NOMO-1 (cell line): ENCODE data around the gene RND3.

ENCODE experiments used
- DNase-seq, 2 experiments: peaks; one replicate each; lab custom pipeline; 2025; ENCODE audit not compliant: unreplicated experiment in 2 of 2; lab: John Stamatoyannopoulos, UW

Gene RND3

DNA sequence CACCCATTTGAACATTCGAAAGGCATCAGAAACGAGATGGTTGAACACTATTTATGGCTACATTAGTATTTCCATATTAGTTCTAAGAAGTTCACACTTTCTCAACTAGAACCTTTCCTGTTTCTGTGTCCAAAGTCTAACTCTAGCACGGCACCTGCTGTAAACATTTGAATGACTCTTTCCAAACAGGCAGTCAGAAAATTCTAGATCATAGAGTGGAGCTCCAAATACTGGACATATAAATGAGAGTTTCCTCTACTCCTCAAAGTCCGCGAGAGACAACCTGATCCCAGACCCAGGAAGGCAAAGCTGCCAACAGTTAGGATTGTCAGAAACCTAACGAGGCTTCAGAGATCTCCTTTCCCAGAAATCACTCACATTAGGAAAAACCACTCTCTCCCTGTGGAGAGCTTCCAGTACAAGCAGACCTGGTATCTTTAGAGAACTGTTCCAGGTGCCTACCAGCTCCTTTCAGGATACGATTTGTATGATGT is 10.6 kb downstream of the RND3 start:
- DNase-seq = no peak

DNA sequence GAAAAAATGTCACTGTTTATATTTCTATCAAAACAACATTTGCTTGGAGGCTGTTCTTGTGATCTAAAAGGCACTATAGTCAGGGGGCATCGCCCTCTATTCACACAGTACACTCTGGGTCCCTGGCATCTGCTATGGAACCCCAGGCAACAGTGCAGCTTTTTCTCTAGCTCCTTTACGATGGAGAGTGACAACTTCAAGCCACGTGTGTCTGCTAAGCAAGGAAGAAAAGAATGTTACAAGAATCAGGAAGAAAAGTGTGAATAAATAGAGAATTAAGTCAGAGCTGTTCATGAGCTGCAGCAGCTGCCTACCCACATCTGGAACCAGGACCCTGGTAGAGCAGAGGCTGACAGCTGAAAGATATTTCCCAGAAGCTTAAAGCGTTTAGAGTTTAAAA is 11.2 kb downstream of the RND3 start:
- DNase-seq = no peak

DNA sequence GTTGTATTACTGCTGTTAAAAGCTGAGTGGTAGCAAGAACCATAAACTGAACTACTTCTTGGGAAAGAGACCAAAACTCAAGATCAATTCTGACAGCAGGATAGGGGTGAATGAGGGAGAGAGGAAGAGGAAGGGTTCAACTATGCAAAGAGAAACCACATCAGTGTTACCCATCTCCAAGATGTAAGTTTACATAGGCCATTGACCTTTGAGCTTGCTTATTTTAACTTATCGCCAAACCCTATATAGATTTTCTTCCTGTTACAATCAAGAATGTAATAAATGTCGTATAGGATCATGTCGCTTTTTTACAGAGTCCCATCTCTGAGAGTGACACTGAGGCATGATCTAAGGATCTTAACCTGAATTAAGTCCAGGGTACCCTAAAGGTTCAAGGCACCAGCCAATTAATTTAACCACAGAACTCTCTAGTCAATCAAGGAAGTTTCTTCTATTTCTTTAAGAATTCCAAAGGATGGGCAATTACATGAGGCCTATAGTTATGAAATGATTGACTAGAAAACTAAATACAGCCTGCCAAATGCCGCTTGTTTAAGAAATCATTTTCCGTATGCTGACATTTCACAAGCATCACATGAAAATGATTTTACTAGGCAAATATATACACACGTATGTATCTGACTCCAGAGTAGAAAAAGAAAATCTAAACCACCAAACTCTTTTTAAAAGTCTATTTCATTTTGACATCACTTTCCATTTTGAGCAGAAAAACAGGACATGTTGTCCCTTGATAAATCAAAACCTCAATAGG is 11.8 kb downstream of the RND3 start:
- no peak for DNase-seq

DNA sequence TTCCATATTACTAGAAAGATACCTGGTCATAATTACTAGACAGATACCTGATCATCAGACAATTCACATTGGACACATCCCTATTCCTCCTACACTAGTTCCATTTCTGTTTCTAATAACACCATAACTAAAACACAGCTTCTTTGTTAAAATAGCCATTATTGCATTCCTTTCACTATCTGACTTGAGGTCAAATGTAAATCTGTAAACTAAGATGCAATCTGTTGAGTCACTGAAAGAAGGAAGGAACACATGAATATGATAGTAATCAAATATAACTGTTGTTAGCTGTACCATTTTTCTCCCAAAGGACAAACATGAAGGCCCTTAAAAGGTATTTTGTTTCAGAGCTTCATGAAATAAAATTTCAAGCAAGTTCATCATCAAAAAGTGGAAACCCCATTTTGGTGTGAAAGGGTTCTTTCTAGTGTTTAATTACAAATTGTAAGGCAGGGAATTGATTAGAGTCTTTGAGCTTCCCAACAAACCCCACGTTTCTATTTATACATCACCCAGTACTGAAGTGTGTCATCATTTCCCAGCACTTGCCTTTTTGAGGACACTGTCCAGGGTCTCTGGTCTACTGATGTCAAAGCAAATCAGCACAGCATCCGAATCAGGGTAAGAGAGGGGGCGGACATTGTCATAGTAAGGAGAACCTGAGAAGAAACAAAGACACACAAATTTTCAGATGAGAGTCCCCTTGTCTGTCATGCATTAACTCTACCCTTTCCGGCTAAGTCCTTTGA is 13.0 kb downstream of the RND3 start:
- no peak for DNase-seq

DNA sequence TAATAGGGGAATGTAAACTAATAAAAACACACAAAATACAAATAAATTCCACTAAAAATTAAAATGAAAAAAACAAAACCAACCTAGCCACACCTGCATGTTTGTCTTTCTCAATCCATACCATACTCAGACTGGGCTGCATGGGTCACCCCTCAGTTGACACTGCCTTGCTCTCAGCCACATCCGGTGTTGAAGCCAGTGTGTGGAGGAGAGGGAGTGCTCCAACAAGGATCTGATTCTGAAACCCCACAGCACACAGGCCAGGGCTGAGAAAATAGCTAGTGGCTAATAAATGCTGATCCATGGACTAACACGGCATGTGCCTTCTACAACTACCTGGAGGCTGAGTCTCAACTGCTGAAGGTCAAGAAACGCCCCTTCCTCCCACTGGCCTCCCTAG is 13.7 kb downstream of the RND3 start:
- no peak for DNase-seq

DNA sequence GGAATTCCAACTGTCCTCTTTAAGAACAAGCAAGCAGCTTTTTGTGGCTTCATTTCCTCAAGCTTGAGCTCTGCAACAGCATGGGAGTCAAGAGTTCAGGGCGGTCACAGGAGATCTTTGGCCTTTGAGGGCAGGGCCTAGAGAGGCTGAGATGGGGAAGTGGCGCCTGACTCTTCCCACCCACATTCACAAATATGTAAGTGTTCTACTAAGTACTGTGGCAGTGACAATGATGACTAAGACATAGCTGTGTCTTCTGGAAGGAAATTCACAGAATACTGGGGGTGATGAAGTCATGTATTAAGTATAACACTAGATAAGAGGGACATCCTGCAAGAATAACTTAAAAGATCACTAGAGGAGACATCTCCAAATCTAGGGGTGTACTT is 15.0 kb downstream of the RND3 start:
- peak; percentile 3 to 28 for DNase-seq

DNA sequence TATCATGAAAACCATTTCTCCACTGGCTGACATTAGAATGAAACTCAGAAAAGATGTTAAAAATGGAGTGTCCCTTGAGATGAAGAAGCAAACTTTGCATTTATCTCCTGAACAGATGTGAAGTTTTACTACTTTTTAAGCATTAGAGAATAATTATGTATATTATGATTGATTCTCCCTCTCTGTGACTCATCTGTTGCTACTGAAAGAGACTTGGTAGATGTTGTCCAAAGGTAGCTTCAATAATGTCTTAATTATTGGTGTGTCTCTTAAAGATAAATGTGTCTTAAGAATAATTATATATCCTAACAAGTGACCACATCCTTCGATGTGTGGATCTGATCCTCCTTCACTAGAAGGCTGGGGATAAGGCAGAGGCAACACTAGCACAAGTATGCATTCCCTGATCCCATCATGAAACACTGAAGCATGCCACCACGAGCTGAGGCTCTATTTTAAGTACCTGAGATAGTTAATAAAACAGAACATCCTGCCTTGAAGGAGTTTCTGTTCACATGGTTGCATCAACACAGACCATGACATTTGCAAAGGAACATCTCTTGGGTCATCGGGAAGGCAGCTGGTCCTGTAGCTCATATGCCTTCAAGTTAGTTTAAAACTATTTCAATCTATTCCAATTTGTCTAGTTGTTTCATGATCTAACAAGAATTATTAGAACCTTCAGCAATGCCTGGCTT is 15.5 kb downstream of the RND3 start:
- DNase-seq = no peak

DNA sequence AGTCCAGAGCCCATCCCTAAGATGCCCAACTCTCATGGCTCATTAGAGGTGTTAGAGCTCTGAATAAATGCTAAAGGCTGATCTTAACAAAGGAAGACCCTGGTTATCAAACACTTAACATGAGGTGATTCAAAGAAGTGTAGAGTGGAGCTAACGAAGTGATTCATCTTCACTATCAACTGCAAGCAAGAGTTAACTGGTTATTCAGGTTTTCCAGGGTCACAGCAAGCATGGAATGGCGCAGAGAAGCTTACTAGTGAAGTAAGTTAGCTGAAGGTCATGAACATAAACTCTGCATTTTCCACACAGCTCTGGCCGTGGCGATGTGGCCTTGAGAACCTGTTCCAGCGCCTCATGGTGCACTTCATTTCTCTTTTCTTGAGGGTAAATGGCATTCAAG is 17.0 kb downstream of the RND3 start:
- DNase-seq = no peak

DNA sequence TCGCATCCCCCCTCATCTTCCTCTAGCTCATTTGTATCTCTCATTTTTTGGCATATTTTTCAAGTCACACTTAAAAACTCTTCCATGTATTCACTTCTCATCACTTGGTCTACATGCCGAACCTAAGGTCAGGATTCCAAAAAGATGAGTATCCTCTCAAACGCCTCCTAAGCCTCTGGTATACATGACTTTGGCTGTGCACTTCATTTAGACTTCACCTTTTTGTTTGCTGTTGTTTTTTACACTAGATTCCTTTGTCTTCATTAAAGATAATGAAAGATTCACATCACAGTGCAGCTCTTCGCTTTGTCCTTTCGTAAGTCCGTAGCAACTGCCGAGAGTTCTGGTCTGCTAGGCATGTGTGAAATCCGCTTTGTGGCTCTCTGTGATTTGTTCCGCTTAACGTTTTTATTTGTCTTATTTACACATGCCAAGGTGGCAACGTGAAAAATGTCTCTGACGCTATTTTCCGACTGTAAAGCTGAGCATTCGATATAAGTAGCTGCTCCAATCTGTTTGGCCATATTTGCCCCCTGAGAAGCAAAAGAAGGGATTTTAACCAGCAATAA is 17.7 kb downstream of the RND3 start:
- DNase-seq = no peak

DNA sequence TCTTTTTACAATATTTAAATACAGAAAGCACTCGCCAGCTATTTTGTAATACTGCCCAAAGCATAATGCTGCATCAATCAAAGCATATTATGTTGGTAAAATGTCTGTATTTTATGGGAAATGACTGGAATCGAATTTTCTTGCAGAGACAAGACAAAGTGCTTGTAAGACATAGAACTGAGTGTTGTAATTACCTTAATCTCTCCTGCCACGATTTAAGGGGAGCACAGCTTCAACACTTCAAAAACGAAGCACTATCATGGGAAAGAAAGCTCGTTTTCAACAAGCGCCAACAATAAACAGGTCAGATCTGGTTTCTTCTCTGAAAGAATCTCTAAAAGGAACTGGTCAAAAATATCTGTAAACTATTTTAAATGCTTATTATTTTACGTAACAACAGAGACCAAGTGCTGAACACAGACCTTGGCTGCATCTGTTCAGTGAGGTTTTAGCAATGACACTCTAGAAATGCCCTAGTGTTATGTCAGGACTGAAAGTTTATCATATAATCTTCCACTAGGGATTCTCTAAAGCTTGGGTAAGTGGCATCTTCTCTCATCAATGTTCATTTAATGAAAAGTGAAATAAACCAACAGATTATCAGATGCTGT is 19.0 kb downstream of the RND3 start:
- DNase-seq = no peak

DNA sequence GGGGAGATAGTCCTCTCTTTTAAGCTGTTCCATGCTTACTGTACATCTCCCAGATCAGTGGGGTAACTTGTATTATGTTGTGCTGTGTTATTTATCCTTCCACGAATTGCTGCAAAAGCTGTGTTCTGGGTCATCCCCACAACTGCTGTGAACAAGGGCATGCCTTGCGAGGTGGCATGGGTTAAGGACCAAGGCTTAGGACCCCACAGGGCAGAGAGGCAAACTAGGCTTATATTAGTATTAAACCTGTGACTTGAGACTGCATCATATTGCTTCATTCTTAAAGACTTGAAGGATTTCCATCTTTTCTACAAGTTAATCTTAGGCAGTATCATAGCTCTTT is 19.9 kb downstream of the RND3 start:
- no peak for DNase-seq

DNA sequence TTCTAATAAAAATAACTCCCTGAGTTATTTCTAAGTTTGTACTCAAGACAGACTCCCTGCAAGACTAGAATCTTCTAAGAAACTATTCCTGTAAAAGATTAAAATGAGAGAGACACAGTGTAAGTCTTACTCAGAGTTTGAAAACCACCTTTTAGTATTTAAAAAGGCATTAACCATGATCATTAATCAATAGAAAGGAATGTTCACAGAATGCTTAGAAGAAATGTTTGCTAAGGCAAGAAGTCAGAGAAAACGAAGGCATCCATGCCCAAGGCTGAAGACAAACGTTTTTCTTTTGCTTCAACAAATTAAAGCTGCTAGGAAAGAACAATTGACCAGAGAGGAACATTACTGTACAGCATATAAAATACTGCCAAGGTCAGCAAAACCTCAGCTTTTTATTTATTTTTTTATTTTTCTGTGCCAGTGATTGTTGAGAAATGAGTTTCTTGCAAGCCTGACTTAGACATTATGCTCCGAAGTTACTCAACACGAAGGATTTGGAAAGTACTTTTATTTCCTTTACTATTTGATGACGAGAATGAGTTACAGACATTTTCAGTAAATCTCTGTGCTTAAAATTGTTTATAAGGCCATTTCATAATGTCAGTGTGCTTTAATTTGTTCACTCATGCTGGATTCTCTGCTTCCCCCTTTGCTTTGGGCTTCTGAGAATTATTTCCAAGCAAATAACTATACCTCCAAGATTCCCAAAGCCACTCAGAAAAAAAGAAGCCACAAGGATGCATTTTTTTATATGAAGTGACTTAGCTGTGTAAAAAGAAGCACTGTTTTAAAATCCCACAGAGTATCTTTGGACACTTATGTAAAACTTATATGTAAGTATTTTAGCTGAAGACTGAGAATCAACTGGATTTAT is 20.5 kb downstream of the RND3 start:
- DNase-seq = no peak

DNA sequence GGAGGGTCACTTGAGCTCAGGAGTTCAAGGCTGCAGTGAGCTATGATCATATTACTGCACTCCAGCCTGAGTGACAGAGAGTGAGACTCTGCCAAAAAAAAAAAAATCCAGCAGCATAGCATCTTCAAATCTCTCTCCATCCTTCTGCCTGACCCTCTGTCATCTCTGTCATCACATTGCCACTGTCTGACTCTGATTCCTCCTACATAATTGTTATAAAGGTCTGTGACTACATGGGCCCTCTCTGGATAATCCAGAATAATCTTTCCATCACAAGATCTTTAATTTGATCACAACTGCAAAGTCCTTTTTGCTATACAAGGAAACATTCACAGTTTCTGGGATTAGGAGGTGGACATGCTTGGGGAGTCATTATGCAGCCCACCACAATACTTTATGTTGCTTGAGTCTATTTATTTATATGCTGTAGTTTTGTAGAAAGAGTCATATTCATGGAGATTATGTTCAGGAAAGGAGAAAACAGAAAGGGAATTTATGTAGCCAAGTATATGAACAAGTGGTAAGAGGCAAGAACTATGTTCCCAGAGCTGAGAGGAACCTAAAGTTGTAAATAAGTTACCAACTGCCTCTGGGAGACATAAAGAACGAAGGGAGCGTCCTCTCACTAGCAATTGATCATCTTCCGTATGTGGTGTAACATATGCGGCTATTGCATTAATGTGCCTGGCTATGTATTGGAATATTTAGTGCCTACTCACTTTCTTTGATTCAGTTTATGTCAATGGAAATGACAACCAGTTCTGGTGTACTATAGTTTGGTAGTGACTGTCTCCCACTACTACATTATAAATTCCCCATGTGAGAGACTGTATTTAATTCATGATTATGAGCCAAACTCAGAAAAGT is 21.5 kb downstream of the RND3 start:
- no peak for DNase-seq

DNA sequence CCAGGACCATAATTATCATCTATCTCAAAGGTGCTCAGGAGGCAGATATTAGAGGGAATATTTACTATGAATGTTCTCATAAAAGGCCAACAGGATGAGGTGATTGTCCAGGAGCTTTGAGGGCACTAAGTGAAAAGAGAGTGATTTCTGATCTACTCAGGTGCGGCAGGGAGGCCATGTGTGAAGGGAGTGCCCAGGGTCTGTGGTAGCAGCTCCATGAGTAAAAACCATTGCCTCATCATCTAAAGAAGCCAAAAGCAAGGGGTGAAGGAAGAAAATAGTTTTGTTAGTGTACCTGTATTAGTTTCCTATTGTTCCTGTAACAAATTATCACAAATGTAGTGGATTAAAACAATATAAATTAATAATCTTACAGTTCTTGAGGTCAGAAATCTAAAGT is 22.5 kb downstream of the RND3 start:
- no peak for DNase-seq

DNA sequence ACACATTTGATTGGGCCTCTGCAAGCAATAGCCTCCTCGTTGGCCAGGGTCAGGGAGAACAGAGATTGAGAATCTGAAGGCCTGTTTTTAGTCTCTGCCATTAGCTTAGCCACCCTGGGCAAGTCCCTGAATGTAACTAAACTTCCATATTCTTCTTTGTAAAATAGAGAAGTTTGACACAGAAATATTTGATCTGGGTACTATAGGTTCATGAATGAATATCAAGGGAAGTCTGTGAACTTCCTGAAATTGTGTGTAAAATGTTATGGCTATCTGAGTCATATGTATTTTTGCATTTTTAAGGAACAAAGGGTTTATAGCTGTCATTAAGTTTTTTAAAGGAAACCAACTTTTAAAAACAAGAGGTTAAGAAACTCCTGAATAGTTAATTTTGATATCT is 23.2 kb downstream of the RND3 start:
- DNase-seq = no peak

DNA sequence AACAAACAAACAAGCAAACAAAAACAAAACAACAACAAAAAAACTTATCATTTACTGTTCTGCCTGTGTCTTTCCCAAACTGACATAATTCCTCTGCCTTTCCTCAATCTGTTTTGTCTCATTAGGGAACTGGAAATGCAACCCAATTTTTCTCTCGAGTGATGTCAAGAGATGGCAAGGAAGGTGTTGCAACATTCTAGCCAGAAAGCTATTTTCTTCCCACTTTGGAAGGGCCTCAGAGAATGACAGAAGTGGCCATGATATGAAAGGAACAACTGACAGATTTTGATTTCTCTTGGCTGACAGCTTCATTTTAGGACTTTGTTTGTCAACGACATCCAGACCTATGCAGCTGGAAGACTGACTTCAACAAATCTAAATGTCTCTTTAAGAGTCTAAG is 24.7 kb downstream of the RND3 start:
- DNase-seq = no peak

DNA sequence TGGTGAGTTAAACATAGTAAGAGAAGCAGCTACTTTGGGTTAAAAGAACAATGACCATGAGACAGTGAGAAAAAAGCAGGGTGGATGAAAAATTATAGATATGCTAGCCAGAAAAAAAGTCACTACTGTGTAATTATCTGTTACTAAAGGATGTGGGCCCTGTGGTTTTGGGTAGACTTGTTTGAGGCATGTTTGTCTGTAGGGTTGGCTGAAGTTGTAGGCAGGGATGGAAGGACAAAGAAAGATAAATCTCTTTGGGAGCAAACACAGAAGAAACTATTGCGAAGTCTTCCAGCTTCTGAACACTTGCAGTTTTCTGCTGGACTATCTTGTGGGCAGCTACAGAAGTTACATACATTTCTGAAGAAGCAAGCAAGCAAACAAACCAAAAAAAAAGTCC is 28.2 kb downstream of the RND3 start:
- no peak for DNase-seq

DNA sequence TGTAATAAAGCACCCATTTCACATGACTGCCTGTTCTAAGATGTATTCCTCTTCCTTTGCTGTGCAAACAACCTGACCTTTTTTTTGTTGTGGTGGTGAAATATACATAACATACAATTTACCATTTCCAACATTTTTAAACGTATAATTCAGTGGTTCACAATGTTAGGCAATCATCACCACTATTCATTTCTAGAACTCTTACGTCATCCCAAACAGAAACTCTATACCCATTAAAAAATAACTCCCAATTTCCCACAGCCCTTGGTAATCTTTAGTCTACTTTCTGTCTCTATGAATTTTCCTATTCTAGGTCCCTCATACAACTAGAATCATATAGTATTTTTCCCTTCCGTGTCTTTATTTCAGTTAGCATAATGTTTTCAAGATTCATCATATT is 36.7 kb downstream of the RND3 start:
- DNase-seq = no peak

DNA sequence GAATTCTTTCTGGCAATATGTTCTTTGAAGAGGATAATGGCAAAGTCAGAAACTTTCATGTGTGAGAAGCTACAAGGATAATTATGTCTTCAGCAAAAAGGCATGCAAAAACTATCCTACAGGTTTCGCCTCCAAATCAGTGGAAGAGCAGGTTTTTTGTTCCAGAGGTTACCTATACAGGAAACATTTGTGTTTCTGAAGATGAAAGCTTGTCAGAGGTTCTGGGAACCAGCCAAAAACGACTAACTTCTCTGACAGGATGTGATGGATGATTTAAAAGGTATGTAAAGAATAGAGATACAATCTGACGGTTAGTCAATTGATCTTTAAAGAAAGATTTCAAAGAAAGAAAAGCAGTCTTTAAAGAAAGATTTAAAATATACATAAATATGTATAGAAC is 37.6 kb downstream of the RND3 start:
- no peak for DNase-seq
